Left lobe of liver (tissue), 2 donors: ENCODE measurements around the gene PPP1R1B. TPM values are rescaled to one million over a fixed set of nuclear protein-coding genes. Genes with fewer than 3 reads are reported as not detected.

Source experiments
- ATAC-seq: fragments of 200-7000 bp; cut with Tn5 transposase; one replicate; pipeline ENCODE4 v1.9.1; 2020; ENCODE audit warnings: mild to moderate bottlenecking, moderate library complexity
- DNase-seq: peaks from one replicate; pipeline ENCODE4 v3.0.0-alpha.2; 2020; ENCODE audit warnings: low spot score
- total RNA-seq: library from RNA; stranded (reverse); gene quantifications from one replicate; pipeline ENCODE4 v1.2.1, GENCODE V29; 2021
- donor health status: DM: no; HTN: no; CAD: no; lungs with moderate emphysema.
- donor health status: DM: no; HTN: yes; CAD: no.

Gene PPP1R1B
- total RNA-seq, 1 donor from 2014 or later: 0.60 TPM

GRCh38 chr17:39651923-39652586, 25.3 kb downstream of the PPP1R1B start:
- no peak for DNase-seq
- ATAC-seq: no peak

- ATAC-seq (peak; percentile 15), DNase-seq (no peak)
Observed at GRCh38 chr17:39652587-39653315, 26.0 kb downstream of the PPP1R1B start.

GRCh38 chr17:39653316-39653661, 26.5 kb downstream of the PPP1R1B start:
- DNase-seq (no peak), ATAC-seq (no peak)

- ATAC-seq: peak; percentile 82
- DNase-seq: no peak
Observed at GRCh38 chr17:39653662-39654331, 27.0 kb downstream of the PPP1R1B start.

GRCh38 chr17:39655105-39655504, 28.4 kb downstream of the PPP1R1B start:
- DNase-seq (no peak), ATAC-seq (no peak)

- no peak for ATAC-seq
- no peak for DNase-seq
Observed at GRCh38 chr17:39658346-39658745, 31.6 kb downstream of the PPP1R1B start.

GRCh38 chr17:39658760-39659159, 32.0 kb downstream of the PPP1R1B start:
- ATAC-seq (no peak), DNase-seq (no peak)

- DNase-seq: no peak
- ATAC-seq: peak; percentile 20
Observed at GRCh38 chr17:39659279-39660010, 32.7 kb downstream of the PPP1R1B start.

GRCh38 chr17:39660011-39660360, 33.2 kb downstream of the PPP1R1B start:
- ATAC-seq: no peak
- no peak for DNase-seq

GRCh38 chr17:39660397-39661385, 33.9 kb downstream of the PPP1R1B start:
- DNase-seq (no peak), ATAC-seq (peak; percentile 8)

GRCh38 chr17:39661744-39662541, 35.2 kb downstream of the PPP1R1B start:
- DNase-seq: no peak
- ATAC-seq: no peak

- ATAC-seq: no peak
- no peak for DNase-seq
Observed at GRCh38 chr17:39662551-39663339, 36.0 kb downstream of the PPP1R1B start.

GRCh38 chr17:39663340-39663687, 36.6 kb downstream of the PPP1R1B start:
- DNase-seq (no peak), ATAC-seq (no peak)

GRCh38 chr17:39663688-39664580, 37.2 kb downstream of the PPP1R1B start:
- DNase-seq (peak; percentile 72), ATAC-seq (peak; percentile 37)

GRCh38 chr17:39664581-39665561, 38.1 kb downstream of the PPP1R1B start, which contains the start of gene TCAP:
Gene TCAP, plus strand, starts transcription at chr17:39665349. Its CDS starts 11 bp downstream, at chr17:39665360.
- ATAC-seq (no peak), DNase-seq (no peak)

GRCh38 chr17:39665642-39666224, 39.0 kb downstream of the PPP1R1B start:
- DNase-seq (no peak), ATAC-seq (peak; percentile 11)
